Caco-2 (cell line): ENCODE results near the gene MROH9. TPM values are rescaled to one million over a fixed set of nuclear protein-coding genes. Genes with fewer than 3 reads are reported as not detected.

ENCODE experiments used
- BruUV-seq: library from RNA; stranded (reverse); fragments of 400-500 nt; replicated peaks from 2 replicates; lab custom pipeline; 2021; lab: Mats Ljungman, UMichigan
- CTCF ChIA-PET: fragments of 300-600 bp; sonication (Branson Sonifier 250); formaldehyde crosslinking; loops from one replicate; lab custom pipeline; 2022; ENCODE audit warnings: antibody characterized with exemption; lab: Charles Lee
- POLR2A ChIA-PET: fragments of 300-600 bp; sonication (Branson Sonifier 250); formaldehyde crosslinking; loops from one replicate; lab custom pipeline; 2022; ENCODE audit warnings: antibody characterized with exemption; lab: Charles Lee
- DNase-seq, 2 experiments: peaks; one replicate each; pipeline versions ENCODE4 v3.0.0 to v3.0.0-alpha.2; 2020 to 2022
- H3K27me3 ChIP-seq: replicated peaks from 2 replicates; pipeline ENCODE4 v1.6.0; 2011; ENCODE audit warnings: low read length; ENCODE audit not compliant: control insufficient read depth, insufficient read depth
- H3K36me3 ChIP-seq: 2 replicates; pipeline ENCODE4 v1.5.1; 2011; ENCODE audit warnings: low read length; ENCODE audit not compliant: control insufficient read depth, insufficient read depth
- H3K4me1 ChIP-seq: fragments of 250-450 bp; sonication (Bioruptor Pico); 2 replicates; pipeline ENCODE4 v1.5.1; 2020; ENCODE audit warnings: mild to moderate bottlenecking
- H3K4me3 ChIP-seq: 2 replicates; pipeline ENCODE4 v1.5.1; 2011; ENCODE audit warnings: low read depth, mild to moderate bottlenecking, control low read depth, low read length
- H3K9me3 ChIP-seq: fragments of 250-450 bp; sonication (Bioruptor Pico); 2 replicates; pipeline ENCODE4 v1.5.1; 2020; ENCODE audit warnings: mild to moderate bottlenecking, moderate library complexity
- H3K27ac Mint-ChIP-seq: one replicate; pipeline ENCODE4 v1.8.0; 2022; ENCODE audit warnings: mixed read lengths; ENCODE audit not compliant: unreplicated experiment
- H3K27me3 Mint-ChIP-seq: one replicate; pipeline ENCODE4 v1.8.0; 2022; ENCODE audit warnings: mixed read lengths; ENCODE audit not compliant: insufficient read depth, unreplicated experiment
- H3K36me3 Mint-ChIP-seq: one replicate; pipeline ENCODE4 v1.8.0; 2022; ENCODE audit warnings: mild to moderate bottlenecking, mixed read lengths; ENCODE audit not compliant: insufficient read depth, unreplicated experiment
- H3K4me1 Mint-ChIP-seq: one replicate; pipeline ENCODE4 v1.8.0; 2022; ENCODE audit warnings: low read depth, mixed read lengths; ENCODE audit not compliant: unreplicated experiment
- H3K4me3 Mint-ChIP-seq: one replicate; pipeline ENCODE4 v1.8.0; 2022; ENCODE audit warnings: mild to moderate bottlenecking, moderate library complexity, mixed read lengths; ENCODE audit not compliant: unreplicated experiment
- H3K9me3 Mint-ChIP-seq: one replicate; pipeline ENCODE4 v1.8.0; 2022; ENCODE audit warnings: mixed read lengths; ENCODE audit not compliant: unreplicated experiment
- intact Hi-C: fragments of 100-400 bp; cut with micrococcal nuclease; formaldehyde crosslinking; loops from one replicate; pipeline ENCODE4 v1.10.0; 2022; ENCODE audit not compliant: unreplicated experiment
- total RNA-seq: library from RNA; stranded (reverse); gene quantifications from 2 replicates; pipeline ENCODE4 v1.2.3, GENCODE V29; 2022
- TF ChIP-seq, protein P1 (sequence below), 2 experiments: fragments of 200-600 bp in 1 of 2; IDR thresholded peaks; 1 replicate in 1 of 2; 2 replicates in 1 of 2; pipeline versions ENCODE4 v1.5.1 to v1.8.0; 2011 to 2022; ENCODE audit warnings: antibody characterized with exemption in 1 of 2, control low read depth in 1 of 2, inconsistent platforms in 1 of 2, low read depth in 1 of 2, low read length in 1 of 2, mild to moderate bottlenecking in 1 of 2, moderate library complexity in 1 of 2; ENCODE audit not compliant: insufficient read depth in 1 of 2, severe bottlenecking in 1 of 2, unreplicated experiment in 1 of 2

The MROH9 gene
- total RNA-seq, 1 experiment from 2014 or later = not detected

DNA sequence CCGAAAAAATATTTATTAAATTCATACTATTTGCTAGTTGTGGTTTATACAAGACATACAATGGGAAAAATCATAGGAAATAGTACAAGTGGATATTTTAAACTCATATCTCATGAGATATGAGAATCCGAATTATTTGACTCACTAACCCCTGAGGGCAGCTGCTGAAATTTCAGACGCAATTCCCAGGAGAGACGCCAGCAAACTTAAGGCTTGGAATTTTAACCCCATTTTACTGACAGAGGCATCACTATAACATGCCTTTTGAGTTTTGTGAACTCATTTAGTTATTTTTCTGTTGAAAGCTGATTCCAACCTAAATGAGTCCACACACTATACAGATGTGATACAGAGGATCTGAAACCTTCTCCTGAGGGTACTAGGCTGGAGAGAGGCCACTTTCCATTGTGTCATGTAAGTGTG, 5.9 kb upstream of the MROH9 start:
- no TSS peak for BruUV-seq
- no peaks in the 10 kb centered on the region for H3K9me3 ChIP-seq
- TF ChIP-seq, protein P1, sequence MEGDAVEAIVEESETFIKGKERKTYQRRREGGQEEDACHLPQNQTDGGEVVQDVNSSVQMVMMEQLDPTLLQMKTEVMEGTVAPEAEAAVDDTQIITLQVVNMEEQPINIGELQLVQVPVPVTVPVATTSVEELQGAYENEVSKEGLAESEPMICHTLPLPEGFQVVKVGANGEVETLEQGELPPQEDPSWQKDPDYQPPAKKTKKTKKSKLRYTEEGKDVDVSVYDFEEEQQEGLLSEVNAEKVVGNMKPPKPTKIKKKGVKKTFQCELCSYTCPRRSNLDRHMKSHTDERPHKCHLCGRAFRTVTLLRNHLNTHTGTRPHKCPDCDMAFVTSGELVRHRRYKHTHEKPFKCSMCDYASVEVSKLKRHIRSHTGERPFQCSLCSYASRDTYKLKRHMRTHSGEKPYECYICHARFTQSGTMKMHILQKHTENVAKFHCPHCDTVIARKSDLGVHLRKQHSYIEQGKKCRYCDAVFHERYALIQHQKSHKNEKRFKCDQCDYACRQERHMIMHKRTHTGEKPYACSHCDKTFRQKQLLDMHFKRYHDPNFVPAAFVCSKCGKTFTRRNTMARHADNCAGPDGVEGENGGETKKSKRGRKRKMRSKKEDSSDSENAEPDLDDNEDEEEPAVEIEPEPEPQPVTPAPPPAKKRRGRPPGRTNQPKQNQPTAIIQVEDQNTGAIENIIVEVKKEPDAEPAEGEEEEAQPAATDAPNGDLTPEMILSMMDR (IDR thresholded peaks at IDR 0.05; ENCODE audit: insufficient read depth in 1 of 2, low read depth in 1 of 2, low read length in 1 of 2, severe bottlenecking in 1 of 2, unreplicated experiment in 1 of 2) = no peak
- CTCF ChIA-PET = interaction anchor here (0.9 to 1.9 kb wide), 4 partner anchors 38 to 298 kb away, joined by 3 to 8 read pairs (median 4); no protein-coding TSS in a partner anchor
- no peak overlapping the region for H3K4me3 ChIP-seq
- Mint-ChIP-seq H3K4me1 (no peaks in the 10 kb centered on the region), H3K27me3 (no peaks in the 10 kb centered on the region), H3K9me3 (no peaks in the 10 kb centered on the region), H3K4me3 (no peak overlapping the region), H3K36me3 (no peaks in the 10 kb centered on the region), H3K27ac (no peak overlapping the region)
- no peaks in the 10 kb centered on the region for H3K27me3 ChIP-seq
- H3K36me3 ChIP-seq = no peaks in the 10 kb centered on the region
- no peak for DNase-seq
- intact Hi-C loops = loop anchor here (1.0 to 10.0 kb wide), 3 partner anchors 135 to 240 kb away; no protein-coding TSS in a partner anchor
- POLR2A ChIA-PET = no interaction called here
- H3K4me1 ChIP-seq = no peaks in the 10 kb centered on the region

DNA sequence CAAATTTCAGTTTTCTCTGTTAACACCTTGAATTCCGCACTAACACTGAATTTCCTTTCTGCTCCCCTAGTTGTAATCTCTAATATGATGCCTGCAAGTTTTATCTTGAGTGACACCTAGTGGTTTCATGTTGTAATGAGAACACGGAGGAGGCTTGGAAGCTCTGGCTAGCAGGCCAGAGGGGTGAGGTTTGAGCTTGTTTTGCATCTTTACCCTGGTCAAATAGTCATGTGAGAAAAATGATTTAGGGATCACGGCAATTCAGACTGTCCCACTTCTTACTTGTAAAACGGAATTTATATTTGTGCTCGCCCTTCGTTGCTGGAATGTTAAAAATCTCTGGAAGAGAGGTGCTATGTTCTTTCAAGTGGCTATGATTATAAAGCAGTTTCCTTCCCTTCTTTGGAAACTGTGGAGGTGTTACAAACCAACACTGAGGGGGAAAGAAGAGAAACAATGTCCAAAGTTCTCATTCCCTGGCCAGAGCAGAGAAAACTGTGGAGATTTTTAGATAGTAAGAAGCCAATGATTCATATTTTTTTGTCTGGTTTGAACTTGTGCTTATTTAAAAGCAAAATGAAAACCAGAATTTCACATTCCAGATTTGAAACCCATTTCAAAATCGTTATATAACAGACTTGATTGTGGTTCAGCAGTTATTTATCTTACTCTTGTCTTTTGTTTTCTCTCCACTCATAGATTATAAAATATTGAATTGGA, 5.3 kb upstream of the MROH9 start:
- no TSS peak for BruUV-seq
- Mint-ChIP-seq H3K9me3 (no peaks in the 10 kb centered on the region), H3K36me3 (no peaks in the 10 kb centered on the region), H3K27ac (no peak overlapping the region), H3K27me3 (no peaks in the 10 kb centered on the region), H3K4me1 (no peaks in the 10 kb centered on the region), H3K4me3 (no peak overlapping the region)
- ChIA-PET POLR2A (no interaction called here), CTCF (interaction anchor here (0.6 to 1.9 kb wide), 5 partner anchors 37 to 766 kb away, joined by 3 to 9 read pairs (median 6); no protein-coding TSS in a partner anchor)
- Histone ChIP-seq H3K9me3 (no peaks in the 10 kb centered on the region), H3K4me1 (no peaks in the 10 kb centered on the region), H3K4me3 (no peak overlapping the region), H3K27me3 (no peaks in the 10 kb centered on the region), H3K36me3 (no peaks in the 10 kb centered on the region)
- DNase-seq = peak in 1 of 2 experiments; percentile 50
- TF ChIP-seq, protein P1 (IDR thresholded peaks at IDR 0.05; ENCODE audit: insufficient read depth in 1 of 2, low read depth in 1 of 2, low read length in 1 of 2, severe bottlenecking in 1 of 2, unreplicated experiment in 1 of 2) = peak; percentile 55 to 74
- intact Hi-C loops = loop anchor here (1.0 to 10.0 kb wide), 3 partner anchors 135 to 241 kb away; no protein-coding TSS in a partner anchor

DNA sequence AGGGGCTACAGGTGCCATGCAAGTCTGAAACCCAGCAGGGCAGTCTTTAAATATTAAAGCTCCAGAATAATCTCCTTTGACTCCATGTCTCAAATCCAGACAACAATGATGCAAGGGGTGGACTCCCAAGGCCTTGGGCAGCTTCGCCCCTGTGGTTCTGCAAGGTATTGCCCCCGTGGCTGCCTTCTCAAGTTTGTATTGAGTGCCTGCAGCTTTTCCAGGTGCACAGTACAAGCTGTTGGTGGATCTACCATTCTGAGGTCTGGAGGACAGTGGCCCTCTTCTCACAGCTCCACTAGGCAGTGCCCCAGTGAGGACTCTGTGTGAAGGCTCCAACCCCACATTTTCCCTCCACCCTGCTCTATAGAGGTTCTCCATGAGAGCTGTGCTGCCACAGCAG, 3.7 kb upstream of the MROH9 start:
- H3K36me3 ChIP-seq = no peaks in the 10 kb centered on the region
- H3K36me3 Mint-ChIP-seq = no peaks in the 10 kb centered on the region
- BruUV-seq = no TSS peak
- CTCF ChIA-PET = no interaction called here
- intact Hi-C loops = no loop called here
- TF ChIP-seq, protein P1 (IDR thresholded peaks at IDR 0.05; ENCODE audit: insufficient read depth in 1 of 2, low read depth in 1 of 2, low read length in 1 of 2, severe bottlenecking in 1 of 2, unreplicated experiment in 1 of 2) = peak in 1 of 2 experiments; percentile 1
- H3K4me1 ChIP-seq = no peaks in the 10 kb centered on the region
- no peak overlapping the region for H3K4me3 Mint-ChIP-seq
- DNase-seq = peak in 1 of 2 experiments; percentile 8
- H3K4me1 Mint-ChIP-seq = no peaks in the 10 kb centered on the region
- H3K27ac Mint-ChIP-seq = no peak overlapping the region
- POLR2A ChIA-PET = no interaction called here
- no peaks in the 10 kb centered on the region for H3K9me3 Mint-ChIP-seq
- no peaks in the 10 kb centered on the region for H3K27me3 ChIP-seq
- no peaks in the 10 kb centered on the region for H3K9me3 ChIP-seq
- no peak overlapping the region for H3K4me3 ChIP-seq
- H3K27me3 Mint-ChIP-seq = no peaks in the 10 kb centered on the region
